ENCODE measurements around the gene RAB35. TPM values are rescaled to one million over a fixed set of nuclear protein-coding genes. Genes with fewer than 3 reads are reported as not detected.

The RAB35 gene
- total RNA-seq, 4 donors from 2014 or later: 12.3 to 30.7 (median 16.9) TPM

GRCh38 chr12:120090626-120091295, 25.8 kb downstream of the RAB35 start:
- TF ChIP-seq POLR2A (IDR thresholded peaks at IDR 0.05): no peak
- no peak for TF ChIP-seq CTCF (IDR thresholded peaks at IDR 0.05 in 4 of 5, conservative IDR thresholded peaks at IDR 0.05 in 1 of 5)
- no peak overlapping the region for H3K4me3 ChIP-seq
- peak overlapping the region; percentile 39 to 71 (median 59) for H3K27ac ChIP-seq

GRCh38 chr12:120090206-120090605, 26.3 kb downstream of the RAB35 start:
- H3K27me3 ChIP-seq: no peaks in the 10 kb centered on the region
- peak overlapping the region; percentile 39 to 71 (median 59) for H3K27ac ChIP-seq
- no peaks in the 10 kb centered on the region for H3K9me3 ChIP-seq
- DNase-seq: no peak
- peaks cover 31 to 38% of the 10 kb centered on the region in 2 donors for H3K4me1 ChIP-seq
- ATAC-seq: no peak
- in situ Hi-C loops (cut with MboI; ENCODE audit: low sequenced_read_pairs in 4 of 4) (no loop called here), intact Hi-C loops (cut with DNase I; ENCODE audit: low total_unique reads) (no loop called here)
- H3K4me3 ChIP-seq: no peak overlapping the region
- TF ChIP-seq POLR2A (IDR thresholded peaks at IDR 0.05): no peak
- no peak for TF ChIP-seq CTCF (IDR thresholded peaks at IDR 0.05 in 4 of 5, conservative IDR thresholded peaks at IDR 0.05 in 1 of 5)
- H3K36me3 ChIP-seq: peaks cover 0 to 10% of the 10 kb centered on the region in 2 donors

More at GRCh38 chr12:120090626-120091295, 25.8 kb downstream of the RAB35 start:
- H3K27me3 ChIP-seq: no peaks in the 10 kb centered on the region
- in situ Hi-C loops (cut with MboI; ENCODE audit: low sequenced_read_pairs in 4 of 4): no loop called here
- DNase-seq (no peak), ATAC-seq (no peak)
- no peaks in the 10 kb centered on the region for H3K9me3 ChIP-seq
- H3K36me3 ChIP-seq: peaks cover 0 to 10% of the 10 kb centered on the region in 2 donors
- intact Hi-C loops (cut with DNase I; ENCODE audit: low total_unique reads): no loop called here
- peaks cover 31 to 38% of the 10 kb centered on the region in 2 donors for H3K4me1 ChIP-seq

GRCh38 chr12:120089796-120090195, 26.8 kb downstream of the RAB35 start:
- no peak overlapping the region for H3K4me3 ChIP-seq
- H3K9me3 ChIP-seq: no peaks in the 10 kb centered on the region
- peak overlapping the region; percentile 30 to 71 (median 59) for H3K27ac ChIP-seq
- in situ Hi-C loops (cut with MboI; ENCODE audit: low sequenced_read_pairs in 4 of 4): no loop called here
- no peak for TF ChIP-seq POLR2A (IDR thresholded peaks at IDR 0.05)
- no peak for TF ChIP-seq CTCF (IDR thresholded peaks at IDR 0.05 in 4 of 5, conservative IDR thresholded peaks at IDR 0.05 in 1 of 5)
- peak; percentile 35 to 44 for ATAC-seq
- H3K4me1 ChIP-seq: peaks cover 31 to 37% of the 10 kb centered on the region in 2 donors
- peaks cover 0 to 10% of the 10 kb centered on the region in 2 donors for H3K36me3 ChIP-seq
- no peaks in the 10 kb centered on the region for H3K27me3 ChIP-seq
- intact Hi-C loops (cut with DNase I; ENCODE audit: low total_unique reads): no loop called here
- DNase-seq: peak; percentile 57 to 77

GRCh38 chr12:120089105-120089504, 27.4 kb downstream of the RAB35 start:
- intact Hi-C loops (cut with DNase I; ENCODE audit: low total_unique reads) (no loop called here), in situ Hi-C loops (cut with MboI; ENCODE audit: low sequenced_read_pairs in 4 of 4) (no loop called here)
- Histone ChIP-seq H3K27me3 (no peaks in the 10 kb centered on the region), H3K9me3 (no peaks in the 10 kb centered on the region), H3K4me1 (peaks cover 30 to 31% of the 10 kb centered on the region in 2 donors), H3K36me3 (peaks cover 0 to 3% of the 10 kb centered on the region in 2 donors), H3K27ac (peak overlapping the region in 2 of 4 donors; percentile 70 to 71), H3K4me3 (no peak overlapping the region)
- DNase-seq: no peak
- ATAC-seq: no peak
- TF ChIP-seq POLR2A (IDR thresholded peaks at IDR 0.05): no peak
- no peak for TF ChIP-seq CTCF (IDR thresholded peaks at IDR 0.05 in 4 of 5, conservative IDR thresholded peaks at IDR 0.05 in 1 of 5)

Data from gastrocnemius medialis (tissue), 4 donors.